GM21526 (cell line): Measurements from ENCODE around the gene UPK1A.
"Not testable (repeated sequence)": the region's sequence is repeated elsewhere in the genome, so short reads cannot be mapped to it uniquely, and the experiment has no call there.

ENCODE experiments used
- ATAC-seq: cut with Tn5 transposase; IDR thresholded peaks from one replicate; pipeline ENCODE4 v1.9.1; 2021; ENCODE audit warnings: moderate library complexity; ENCODE audit not compliant: unreplicated experiment, low FRiP score

The UPK1A gene

DNA sequence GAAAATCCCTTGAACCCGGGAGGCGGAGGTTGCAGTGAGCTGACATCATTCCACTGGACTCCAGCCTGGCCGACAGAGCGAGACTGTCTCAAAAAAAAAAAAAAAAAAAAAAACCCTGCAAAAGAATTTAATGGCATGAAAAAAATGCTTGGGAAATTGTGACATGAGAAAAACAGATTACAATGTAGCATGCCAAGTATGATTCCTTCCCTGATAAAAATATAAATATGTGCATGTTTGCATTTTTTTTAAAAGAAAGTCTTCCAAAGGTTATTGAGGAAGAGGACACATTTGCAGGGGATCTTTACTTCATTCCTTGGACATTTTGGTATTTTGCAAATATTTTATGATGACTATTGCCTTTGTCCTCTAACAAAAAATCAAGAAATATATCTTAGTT, 23.5 kb downstream of the UPK1A start:
- no peak for ATAC-seq

DNA sequence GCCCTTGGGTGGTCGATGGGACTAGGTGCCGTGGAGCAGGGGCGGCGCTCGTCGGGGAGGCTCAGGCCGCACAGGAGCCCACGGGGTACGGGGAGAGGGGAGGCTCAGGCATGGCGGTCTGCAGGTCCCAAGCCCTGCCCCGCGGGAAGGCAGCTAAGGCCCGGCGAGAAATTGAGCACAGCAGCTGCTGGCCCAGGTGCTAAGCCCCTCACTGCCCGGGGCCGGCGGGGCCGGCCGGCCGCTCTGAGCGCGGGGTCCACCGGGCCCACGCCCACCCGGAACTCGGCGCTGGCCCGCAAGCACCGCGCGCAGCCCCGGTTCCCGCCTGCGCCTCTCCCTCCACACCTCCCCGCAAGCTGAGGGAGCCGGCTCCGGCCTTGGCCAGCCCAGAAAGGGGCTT, 24.8 kb downstream of the UPK1A start:
- not testable (repeated sequence) for ATAC-seq

DNA sequence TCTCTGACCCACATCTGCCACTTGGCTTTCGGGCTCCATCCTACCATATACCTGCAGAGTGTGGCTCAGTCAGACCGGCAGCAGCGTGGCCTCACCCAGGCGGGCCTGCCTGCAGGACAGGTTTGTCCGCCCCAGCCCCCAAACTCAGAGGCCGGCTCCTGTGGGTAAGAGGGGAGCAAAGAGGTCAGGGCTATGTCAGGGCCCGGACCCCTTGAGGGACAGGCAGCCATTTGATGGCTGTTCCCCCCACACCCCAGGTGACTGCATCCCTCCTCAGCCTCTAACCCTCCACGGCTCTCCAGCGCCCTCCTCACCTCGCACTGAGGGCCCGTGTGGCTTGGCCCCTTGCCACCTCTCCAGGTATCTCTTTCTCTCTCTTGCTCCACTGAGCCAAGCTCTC, 25.7 kb downstream of the UPK1A start:
- ATAC-seq = no peak

DNA sequence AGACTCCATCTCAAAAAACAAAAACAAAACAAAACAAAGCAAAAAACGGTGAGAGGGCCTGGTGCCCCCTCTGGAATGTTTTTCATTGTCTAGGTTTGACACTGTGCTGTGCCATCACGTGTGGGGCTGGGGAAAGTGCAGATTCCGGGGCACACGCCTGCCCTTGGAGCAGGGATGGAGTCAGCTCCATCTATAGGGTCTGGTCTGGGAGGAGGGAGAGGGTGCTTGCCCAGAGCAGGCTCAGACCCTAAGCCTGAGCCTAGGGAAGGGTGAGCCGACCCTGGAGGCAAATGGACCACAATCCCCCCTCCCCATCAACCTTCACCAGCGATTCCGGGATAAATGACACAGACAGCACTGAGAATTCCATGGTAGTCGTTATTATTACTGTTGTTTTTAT, 27.1 kb downstream of the UPK1A start:
- ATAC-seq = no peak

DNA sequence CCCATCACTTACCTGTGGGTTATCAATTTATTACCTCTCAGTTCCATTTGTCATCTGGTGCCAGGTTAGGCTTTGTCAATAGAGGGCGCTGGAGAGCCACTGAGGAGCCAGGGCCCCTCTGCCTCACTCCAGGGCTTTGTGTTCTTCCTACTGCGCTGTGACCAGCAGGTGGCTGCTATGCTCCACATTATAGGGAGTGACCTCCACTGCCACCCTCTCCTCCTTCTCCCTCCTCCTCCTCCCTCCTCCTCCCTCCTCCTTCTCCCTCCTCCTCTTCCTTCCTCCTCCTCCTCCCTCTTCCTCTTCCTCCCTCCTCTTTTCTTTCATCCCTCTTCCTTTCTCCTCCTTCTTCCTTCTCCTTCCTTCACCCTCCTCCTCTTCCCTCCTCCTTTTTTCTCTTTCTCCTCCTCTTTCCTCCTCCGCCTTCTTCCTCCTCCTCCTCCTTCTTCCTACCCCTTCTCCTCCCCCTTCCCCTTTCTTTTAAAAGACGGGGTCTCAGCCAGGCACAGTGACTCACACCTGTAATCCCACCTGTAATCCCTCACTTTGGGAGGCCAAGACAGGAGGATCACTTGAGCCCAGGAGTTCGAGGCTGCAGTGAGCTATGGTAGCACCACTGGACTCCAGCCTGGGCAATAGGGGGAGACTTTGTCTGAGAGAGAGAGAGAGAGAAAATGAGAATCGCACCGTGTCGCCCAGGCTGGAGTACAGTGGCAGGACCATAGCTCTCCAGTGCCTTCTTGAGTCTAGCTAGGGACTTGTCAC, 27.7 kb downstream of the UPK1A start:
- peak; percentile 70 for ATAC-seq

DNA sequence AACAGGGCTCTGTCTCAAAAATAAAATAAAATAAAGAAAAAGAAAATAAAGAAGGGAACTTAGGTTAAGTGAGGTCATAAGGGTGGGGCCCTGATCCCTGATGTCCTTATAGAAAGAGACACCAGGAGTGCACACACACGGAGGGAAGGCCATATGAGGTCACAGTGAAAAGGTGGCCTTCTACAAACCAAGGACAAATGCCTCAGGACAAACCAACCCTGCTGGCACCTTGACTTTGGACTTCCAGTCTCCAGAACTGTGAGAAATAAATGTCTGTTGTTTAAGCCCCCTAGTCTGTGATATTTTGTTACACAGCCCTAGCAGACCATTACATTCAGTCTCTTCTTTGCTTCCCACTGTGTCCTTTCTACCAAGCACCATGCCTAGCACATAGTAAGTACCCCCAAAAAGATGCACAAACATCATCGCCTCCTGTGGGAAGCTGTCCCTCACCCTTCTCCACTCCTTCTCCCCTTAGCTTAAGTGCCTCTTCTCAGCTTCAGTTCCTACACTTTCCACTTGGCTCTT, 29.6 kb downstream of the UPK1A start:
- ATAC-seq = no peak

DNA sequence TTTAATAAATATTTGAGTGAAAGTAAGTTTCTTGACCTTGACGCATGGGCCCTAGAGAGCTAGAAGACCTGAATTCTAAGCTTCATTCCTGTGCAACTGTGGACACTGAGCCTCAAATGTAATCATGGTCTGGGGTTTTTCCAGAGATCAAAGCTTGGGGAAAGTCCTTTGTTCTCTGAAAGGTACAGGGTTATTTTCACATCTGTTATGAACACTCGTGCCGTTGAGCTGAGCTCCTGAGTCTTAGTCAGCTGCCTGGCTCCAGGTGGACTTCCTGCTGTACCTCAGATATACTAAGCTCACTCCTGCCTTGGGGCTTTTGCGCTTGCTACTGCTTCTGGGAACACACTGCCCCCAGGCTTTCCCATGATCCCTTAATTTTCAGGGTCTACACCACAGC, 30.5 kb downstream of the UPK1A start:
- ATAC-seq = no peak

DNA sequence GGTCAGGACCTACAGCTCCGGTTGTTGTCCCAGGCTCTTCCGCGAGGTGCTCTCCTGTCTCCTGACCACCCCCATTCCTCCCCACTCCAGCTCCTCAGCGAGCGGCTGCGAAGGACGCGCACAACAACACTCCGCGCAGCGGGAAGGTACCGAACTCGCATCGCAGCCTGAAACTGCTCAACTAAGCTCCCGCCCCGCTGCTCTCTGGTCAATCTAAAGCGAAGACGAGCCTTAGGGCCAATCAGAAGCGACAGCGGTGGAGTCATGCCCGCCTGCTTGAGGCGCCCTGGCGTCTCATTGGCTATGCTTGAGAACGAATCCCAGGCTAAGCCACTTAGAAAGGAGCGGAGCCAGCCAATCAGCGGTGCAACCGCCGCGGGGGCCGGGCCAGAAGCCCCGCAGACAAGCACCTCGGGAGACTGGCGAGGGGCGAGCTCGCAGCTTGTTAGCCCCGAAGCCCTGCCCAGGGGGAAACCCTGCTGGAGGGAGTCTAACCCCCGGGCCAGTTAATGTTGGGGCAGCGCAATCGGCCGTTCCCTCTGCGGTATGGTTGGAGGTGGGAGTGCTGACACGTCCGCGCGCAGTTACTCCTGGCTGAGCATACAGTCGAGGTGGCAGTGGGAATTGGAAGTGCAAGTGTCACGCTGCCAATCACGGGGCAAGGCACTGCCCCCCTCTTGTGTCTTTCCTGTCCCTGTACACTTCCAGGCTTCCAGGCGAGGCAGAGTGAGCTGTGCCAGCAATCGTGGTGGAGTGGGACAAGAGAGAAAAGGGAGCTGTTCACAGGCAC, 36.1 kb downstream of the UPK1A start:
- ATAC-seq = peak; percentile 91

DNA sequence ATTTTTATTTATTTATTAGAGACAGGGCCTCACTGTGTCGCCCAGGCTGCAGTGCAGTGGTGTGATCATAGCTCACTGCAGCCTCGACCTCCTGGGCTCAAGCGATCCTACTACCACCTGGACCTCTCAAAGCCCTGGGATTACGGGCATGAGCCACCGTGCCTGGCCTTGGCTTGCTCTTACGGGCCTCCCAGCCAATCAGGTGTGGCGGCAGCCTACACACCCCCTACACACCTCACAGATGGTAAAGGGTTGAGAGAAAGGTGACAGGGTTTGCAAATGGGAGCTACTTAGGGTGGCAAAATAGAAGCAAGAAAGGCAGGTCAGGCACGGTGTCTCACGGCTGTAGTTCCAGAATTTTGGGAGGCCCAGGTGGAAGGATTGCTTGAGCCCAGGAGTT, 37.0 kb downstream of the UPK1A start:
- ATAC-seq = no peak

DNA sequence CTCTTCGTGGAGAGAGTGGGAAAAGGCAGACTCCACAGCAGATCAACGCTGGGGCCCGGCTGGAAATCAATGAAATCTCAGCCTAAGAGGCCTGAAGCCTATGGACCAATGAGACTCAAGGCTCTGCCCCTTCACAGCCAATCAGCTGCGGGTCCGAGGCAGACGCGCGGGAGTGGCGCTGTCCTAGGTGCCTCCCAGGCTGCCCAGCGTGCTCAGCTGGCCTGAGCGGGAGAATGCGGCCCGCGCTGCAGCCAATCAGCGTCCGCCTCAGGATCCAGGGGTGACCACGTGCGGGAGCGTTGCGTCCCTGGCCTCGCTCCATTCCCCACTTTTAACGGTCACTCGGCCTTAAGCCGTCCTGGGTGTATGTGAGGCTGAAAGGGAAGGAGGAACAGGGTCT, 37.9 kb downstream of the UPK1A start, which contains the start of gene ZBTB32:
Gene ZBTB32 (plus strand): TSS at position 341 of the 400 bp plus-strand sequence. CDS start 10,069 bp downstream, outside the sequence.
- ATAC-seq = no peak

DNA sequence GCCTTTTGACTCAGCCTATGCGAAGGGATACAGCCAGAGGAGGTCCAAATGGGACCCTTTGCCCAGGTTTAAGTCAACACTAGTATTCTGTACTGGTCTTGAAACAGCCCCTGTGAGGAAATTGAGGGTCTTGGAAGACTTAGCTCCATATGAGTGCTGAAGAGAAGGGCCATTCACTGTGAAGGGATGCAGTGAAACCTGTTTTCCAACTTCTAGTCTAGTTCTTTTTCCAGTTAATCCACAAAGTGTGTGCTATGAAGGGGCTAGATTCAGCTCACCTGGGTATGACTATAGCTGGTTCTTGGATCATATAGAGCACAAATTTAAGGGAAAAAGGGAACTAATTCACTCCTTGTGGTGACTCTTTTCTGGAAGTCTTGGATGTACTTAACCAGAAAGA, 42.1 kb downstream of the UPK1A start:
- ATAC-seq = no peak

DNA sequence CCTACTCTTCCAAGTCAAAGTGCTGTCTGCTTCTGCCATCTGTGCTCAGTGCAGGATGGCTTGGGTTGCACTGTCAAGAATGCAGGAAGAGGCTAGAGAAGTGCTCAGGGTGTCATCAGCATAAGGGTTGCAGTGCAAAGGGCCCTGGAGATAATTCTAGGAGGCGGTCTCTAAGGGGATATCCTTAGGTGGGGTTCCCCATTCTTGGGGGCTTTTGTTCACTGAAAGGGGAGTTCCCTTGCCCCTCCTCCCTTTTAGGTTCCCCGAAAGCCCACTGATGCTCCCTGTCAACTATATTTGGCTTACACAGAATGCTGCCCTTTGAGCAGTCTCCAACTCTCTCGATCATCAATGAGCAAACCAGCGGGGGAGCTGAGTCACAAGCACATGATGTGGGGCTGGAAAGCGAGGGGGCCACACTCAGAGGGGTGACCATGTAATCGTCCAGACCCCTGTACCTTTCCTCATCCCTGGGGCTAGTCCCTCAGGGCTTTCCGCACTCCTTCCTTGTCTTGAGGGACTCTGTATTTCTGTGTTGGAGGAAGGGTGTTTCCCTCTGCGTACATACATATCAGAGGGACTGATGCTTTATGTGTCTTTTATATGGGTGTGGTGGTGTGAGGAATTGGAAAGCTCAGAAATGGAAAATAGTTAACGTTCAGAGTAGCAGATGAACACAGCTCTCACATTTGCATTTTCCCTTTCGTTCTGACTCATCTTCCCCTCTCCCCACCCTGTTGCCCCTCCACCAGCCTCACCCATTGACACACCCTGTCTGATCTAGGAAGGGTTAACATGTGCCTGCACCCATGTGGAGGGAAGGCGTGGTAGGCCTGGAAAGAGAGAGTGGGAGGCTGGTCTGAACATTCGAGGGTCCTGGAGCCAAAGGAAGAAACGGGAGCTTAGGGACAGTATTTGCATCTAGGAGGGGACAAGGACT, 44.7 kb downstream of the UPK1A start:
- ATAC-seq = no peak

DNA sequence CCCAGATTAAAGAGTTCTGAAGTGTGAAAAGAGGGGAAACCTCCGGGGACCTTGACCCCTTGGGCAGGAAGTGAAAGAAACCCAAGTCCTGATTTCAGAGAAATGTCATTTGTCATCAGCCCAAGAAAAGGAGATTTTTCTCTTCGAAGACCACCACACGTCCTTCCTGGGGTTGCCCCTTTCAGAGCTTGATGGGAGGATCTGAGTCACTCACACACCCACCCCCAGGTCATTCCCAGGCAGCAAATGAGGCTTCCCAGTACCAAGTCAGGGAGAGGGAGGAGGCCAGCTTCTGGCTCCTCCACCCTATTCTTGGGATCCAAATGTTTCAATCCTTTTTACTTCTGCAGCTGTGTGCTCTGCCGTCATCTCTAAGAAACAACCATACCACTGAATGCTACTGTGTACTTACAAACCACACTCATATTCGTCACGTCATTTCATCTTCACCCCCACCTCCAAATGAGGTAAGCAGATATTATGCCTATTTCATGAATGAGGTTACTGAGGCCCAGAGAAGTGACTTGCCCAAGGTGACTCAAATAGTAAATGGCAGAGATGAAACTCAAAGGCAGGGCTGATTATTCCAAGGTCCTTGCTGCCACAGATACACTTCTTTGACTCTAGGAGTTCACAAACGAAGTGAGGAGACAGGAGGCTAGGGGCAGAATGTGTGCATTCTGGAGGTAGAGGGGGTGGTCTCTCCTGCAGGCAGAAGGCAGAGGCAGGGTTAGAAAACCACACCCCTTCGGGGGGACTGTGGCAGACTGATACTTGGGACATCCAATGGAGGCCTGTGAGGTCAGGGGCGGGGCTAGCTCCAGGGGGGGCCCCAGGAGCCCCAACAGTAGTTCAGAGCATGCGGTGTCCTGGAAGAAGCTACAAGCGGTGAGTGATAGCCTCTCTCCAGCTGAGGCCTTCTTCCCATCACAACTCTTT, 46.5 kb downstream of the UPK1A start:
- no peak for ATAC-seq

DNA sequence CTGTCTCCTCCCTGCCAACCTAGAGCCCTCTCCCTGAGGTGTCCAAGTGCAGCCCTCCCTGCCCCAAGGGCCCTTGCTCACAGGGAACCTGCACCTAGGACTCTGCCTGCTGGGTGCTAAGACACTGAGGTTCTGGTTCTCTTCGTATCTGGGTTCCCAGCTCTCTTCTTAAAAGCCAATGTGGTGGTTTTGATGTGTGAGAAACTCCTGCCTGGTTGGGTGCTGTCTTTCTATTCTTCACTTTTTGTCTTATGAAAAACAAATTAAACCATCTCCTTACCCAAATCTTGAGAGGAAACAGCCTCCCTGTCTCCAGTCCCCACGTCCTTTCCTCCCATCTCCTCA, 47.2 kb downstream of the UPK1A start:
- ATAC-seq = no peak

DNA sequence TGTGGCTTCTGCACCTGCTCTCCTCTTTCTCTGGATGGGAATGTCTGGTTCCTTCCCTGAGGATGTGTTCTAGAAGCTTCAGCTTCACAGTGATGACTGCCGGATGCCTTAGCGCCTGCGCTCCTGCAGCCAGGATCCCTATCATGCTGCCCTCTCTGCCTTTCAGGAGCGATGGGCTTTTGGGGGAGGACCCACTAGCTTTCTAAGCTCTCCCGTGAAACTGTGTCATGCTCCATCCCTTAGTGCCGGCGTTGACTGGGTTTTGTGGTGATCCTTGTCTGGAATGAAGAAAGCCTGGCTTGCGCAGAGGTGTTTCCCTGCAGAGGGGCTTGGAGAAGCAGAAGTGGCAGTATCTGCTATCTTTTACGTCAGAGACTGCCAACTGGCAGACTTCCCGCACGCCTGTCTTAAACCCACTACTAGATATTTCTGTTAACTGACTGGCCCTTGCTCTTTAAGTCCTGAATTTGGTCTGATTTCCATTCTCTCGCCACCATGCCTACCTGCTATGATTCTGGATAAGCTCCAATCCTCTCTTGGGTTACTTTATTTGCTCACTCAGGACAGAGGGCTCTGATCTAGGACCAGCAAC, 47.7 kb downstream of the UPK1A start:
- ATAC-seq = no peak

DNA sequence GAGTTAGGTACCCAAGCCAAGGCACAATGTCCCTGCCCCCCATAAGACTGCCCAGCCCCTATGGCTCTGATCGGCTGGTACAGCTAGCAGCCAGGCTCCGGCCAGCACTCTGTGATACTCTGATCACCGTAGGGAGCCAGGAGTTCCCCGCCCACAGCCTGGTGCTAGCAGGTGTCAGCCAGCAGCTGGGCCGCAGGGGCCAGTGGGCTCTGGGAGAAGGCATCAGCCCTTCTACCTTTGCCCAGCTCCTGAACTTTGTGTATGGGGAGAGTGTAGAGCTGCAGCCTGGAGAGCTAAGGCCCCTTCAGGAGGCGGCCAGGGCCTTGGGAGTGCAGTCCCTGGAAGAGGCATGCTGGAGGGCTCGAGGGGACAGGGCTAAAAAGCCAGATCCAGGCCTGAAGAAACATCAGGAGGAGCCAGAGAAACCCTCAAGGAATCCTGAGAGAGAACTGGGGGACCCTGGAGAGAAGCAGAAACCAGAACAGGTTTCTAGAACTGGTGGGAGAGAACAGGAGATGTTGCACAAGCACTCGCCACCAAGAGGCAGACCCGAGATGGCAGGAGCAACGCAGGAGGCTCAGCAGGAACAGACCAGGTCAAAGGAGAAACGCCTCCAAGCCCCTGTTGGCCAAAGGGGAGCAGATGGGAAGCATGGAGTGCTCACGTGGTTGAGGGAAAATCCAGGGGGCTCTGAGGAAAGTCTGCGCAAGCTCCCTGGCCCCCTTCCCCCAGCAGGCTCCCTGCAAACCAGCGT, 48.5 kb downstream of the UPK1A start:
- ATAC-seq = no peak

DNA sequence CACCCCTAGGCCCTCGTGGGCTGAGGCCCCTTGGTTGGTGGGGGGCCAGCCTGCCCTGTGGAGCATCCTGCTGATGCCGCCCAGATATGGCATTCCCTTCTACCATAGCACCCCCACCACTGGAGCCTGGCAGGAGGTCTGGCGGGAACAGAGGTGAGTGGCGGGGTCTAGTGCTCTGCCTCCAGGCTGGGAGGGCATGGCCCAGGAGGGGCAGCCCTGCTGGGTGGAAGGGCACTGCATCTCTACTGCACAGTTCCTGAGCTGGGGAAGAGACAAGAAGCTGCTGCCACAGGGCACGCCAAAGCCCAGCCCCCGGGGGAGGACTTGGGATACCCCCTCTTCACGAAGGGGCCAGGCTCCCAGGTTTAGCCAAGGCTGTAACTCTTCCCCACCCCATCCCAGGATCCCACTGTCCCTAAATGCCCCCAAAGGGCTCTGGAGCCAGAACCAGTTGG, 49.1 kb downstream of the UPK1A start:
- ATAC-seq = no peak

DNA sequence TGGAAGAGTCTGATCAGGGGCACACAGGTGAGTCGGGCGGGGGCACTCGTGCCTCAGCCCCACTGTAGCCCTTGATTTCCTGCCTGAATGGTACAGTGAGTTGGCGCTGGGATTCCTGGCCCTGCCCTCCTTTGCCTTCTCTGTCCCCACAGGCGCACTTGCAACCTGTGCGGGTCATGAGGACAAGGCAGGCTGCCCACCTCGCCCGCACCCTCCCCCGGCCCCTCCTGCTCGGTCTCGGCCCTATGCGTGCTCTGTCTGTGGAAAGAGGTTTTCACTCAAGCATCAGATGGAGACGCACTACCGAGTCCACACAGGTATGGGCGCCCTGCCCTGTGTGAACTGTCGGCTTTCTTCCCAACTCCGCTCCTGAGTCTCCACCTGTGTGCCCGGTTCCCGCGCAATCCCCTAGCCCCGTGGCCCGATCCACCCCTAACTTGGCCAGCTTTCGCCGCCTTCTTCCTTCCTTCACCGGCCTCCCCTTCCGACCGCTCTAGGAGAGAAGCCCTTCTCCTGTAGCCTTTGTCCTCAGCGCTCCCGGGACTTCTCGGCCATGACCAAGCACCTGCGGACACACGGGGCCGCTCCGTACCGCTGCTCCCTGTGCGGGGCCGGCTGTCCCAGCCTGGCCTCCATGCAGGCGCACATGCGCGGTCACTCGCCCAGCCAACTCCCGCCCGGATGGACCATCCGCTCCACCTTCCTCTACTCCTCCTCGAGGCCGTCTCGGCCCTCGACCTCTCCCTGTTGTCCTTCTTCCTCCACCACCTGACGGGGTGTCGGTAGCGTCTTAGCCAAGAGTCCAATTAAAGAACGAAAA, 49.9 kb downstream of the UPK1A start:
- peak; percentile 10 for ATAC-seq
